Measurements from ENCODE around the gene CABCOCO1.

CABCOCO1 gene

GRCh38 chr10:61787170-61787569 lies 124.4 kb downstream of the CABCOCO1 start:
- no peak for DNase-seq

- DNase-seq = no peak
These were observed 126.3 kb downstream of the CABCOCO1 start for GRCh38 chr10:61789031-61789430.

- no peak for DNase-seq
These were observed 128.5 kb downstream of the CABCOCO1 start for GRCh38 chr10:61791216-61791615.

- no peak for DNase-seq
These were observed 129.5 kb downstream of the CABCOCO1 start for GRCh38 chr10:61792097-61792716.

- no peak for DNase-seq
These were observed 130.2 kb downstream of the CABCOCO1 start for GRCh38 chr10:61792921-61793320.

GRCh38 chr10:61793760-61794703 lies 131.3 kb downstream of the CABCOCO1 start:
- DNase-seq = no peak

GRCh38 chr10:61795147-61795546 lies 132.4 kb downstream of the CABCOCO1 start:
- no peak for DNase-seq

- DNase-seq = no peak
These were observed 132.8 kb downstream of the CABCOCO1 start for GRCh38 chr10:61795551-61795950.

GRCh38 chr10:61796785-61797184 lies 134.1 kb downstream of the CABCOCO1 start:
- no peak for DNase-seq

- no peak for DNase-seq
These were observed 134.8 kb downstream of the CABCOCO1 start for GRCh38 chr10:61797304-61798153.

- DNase-seq = no peak
These were observed 136.0 kb downstream of the CABCOCO1 start for GRCh38 chr10:61798713-61799112.

- DNase-seq = no peak
These were observed 138.8 kb downstream of the CABCOCO1 start for GRCh38 chr10:61801484-61801883.

- DNase-seq = no peak
These were observed 140.5 kb downstream of the CABCOCO1 start for GRCh38 chr10:61803269-61803668.

GRCh38 chr10:61804414-61804813 lies 141.7 kb downstream of the CABCOCO1 start:
- no peak for DNase-seq

- DNase-seq = no peak
These were observed 142.4 kb downstream of the CABCOCO1 start for GRCh38 chr10:61805091-61805490.

GRCh38 chr10:61810263-61810662 lies 147.5 kb downstream of the CABCOCO1 start:
- no peak for DNase-seq

- DNase-seq = no peak
These were observed 149.5 kb downstream of the CABCOCO1 start for GRCh38 chr10:61812052-61812721.

GRCh38 chr10:61812920-61813319 lies 150.2 kb downstream of the CABCOCO1 start:
- no peak for DNase-seq

GRCh38 chr10:61814160-61814559 lies 151.4 kb downstream of the CABCOCO1 start:
- no peak for DNase-seq

GRCh38 chr10:61815496-61815895 lies 152.8 kb downstream of the CABCOCO1 start:
- DNase-seq = no peak

All from activated CD4-positive, CD25-positive, alpha-beta regulatory T cell (primary cell).